ENCODE data around the gene CTDSPL. TPM values are rescaled to one million over a fixed set of nuclear protein-coding genes. Genes with fewer than 3 reads are reported as not detected.
A peak's percentile ranks its signal among the peaks of the same experiment; 100 is the strongest.

CTDSPL gene
- total RNA-seq, 2 donors from 2014 or later = 27.8 to 30.7 TPM

DNA sequence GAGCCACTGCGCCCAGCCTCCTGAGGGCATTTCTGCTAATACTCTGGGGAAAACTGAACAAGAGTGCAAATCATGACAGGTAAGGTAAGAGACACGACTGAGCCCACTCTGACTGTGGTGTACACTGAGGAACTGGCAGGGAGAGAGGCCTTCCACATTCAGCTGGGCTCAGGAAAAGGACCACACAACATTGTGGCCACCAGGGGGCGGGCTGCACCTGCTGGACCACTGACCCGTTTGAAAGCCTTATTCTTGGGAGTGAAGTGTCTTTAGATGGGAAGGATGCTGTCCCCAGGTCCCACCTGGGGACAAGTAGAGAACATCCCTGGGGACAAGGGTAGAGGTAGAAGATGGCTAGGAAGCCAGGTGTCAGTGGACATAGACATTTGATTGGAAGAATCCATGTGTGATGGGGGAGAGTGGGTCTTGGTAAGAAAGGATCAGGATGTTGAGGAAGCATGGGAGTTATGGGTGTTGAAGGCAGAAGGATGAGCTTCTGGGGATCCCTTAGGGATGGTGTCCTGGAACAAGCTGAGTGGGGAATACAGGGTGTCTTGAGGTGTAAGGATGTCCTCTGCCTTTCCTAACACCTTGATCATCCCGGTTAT lies 6.2 kb upstream of the CTDSPL start:
- Mint-ChIP-seq H3K4me1 (no peaks in the 10 kb centered on the region), H3K27me3 (ENCODE audit: insufficient read depth) (peaks cover 24% of the 10 kb centered on the region), H3K27ac (no peak overlapping the region), H3K9me3 (peaks cover 7% of the 10 kb centered on the region), H3K4me3 (no peak overlapping the region), H3K36me3 (ENCODE audit: low read depth) (peaks cover 4% of the 10 kb centered on the region)
- H3K27me3 ChIP-seq (ENCODE audit: control insufficient read depth, insufficient read depth, low read length, poor library complexity, severe bottlenecking) = no peaks in the 10 kb centered on the region
- TF ChIP-seq, protein P1, sequence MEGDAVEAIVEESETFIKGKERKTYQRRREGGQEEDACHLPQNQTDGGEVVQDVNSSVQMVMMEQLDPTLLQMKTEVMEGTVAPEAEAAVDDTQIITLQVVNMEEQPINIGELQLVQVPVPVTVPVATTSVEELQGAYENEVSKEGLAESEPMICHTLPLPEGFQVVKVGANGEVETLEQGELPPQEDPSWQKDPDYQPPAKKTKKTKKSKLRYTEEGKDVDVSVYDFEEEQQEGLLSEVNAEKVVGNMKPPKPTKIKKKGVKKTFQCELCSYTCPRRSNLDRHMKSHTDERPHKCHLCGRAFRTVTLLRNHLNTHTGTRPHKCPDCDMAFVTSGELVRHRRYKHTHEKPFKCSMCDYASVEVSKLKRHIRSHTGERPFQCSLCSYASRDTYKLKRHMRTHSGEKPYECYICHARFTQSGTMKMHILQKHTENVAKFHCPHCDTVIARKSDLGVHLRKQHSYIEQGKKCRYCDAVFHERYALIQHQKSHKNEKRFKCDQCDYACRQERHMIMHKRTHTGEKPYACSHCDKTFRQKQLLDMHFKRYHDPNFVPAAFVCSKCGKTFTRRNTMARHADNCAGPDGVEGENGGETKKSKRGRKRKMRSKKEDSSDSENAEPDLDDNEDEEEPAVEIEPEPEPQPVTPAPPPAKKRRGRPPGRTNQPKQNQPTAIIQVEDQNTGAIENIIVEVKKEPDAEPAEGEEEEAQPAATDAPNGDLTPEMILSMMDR (conservative IDR thresholded peaks at IDR 0.05) = peak; percentile 95
- H3K9ac ChIP-seq (ENCODE audit: extremely low read depth, low read length, poor library complexity, severe bottlenecking) = no peak overlapping the region
- H3K27ac ChIP-seq (ENCODE audit: low read depth, low read length) = no peak overlapping the region
- no peaks in the 10 kb centered on the region for H3K9me3 ChIP-seq (ENCODE audit: control insufficient read depth, low read length)
- H3K36me3 ChIP-seq (ENCODE audit: control insufficient read depth, insufficient read depth, low read length) = no peaks in the 10 kb centered on the region
- H3K4me1 ChIP-seq (ENCODE audit: control insufficient read depth, insufficient read depth, low read length) = no peaks in the 10 kb centered on the region
- H3K4me3 ChIP-seq (ENCODE audit: low read length) = no peak overlapping the region
- WGBS, 2 experiments (ENCODE audit: insufficient coverage in 1 of 2, insufficient read length in 1 of 2) = 31 to 39% methylated on average over 2 to 5 of the region's 5 CpGs
- DNase-seq = peak; percentile 96

DNA sequence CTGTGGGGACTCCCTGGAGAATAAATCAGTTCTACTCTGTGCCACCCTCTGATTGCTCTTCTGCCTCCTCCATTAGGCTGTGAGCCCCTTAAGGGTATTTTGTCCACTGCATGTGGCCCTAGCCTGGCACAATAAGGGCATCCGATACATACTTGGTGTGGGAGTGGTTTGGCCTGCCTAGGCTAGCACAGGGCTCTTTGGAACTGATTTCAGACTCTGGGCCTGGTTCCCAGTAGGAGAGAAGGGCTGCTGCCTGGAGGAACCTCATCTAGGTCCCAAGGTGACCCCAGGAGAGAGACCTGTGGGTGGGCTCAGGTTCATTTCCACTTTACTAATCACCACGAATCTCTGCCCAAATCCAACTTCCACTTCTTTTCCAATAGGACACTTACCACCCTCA lies 5.3 kb upstream of the CTDSPL start:
- Mint-ChIP-seq H3K4me1 (no peaks in the 10 kb centered on the region), H3K27ac (no peak overlapping the region), H3K4me3 (no peak overlapping the region), H3K27me3 (ENCODE audit: insufficient read depth) (peaks cover 24% of the 10 kb centered on the region), H3K9me3 (peaks cover 7% of the 10 kb centered on the region), H3K36me3 (ENCODE audit: low read depth) (peaks cover 2% of the 10 kb centered on the region)
- Histone ChIP-seq H3K9ac (ENCODE audit: extremely low read depth, low read length, poor library complexity, severe bottlenecking) (no peak overlapping the region), H3K4me3 (ENCODE audit: low read length) (no peak overlapping the region), H3K27me3 (ENCODE audit: control insufficient read depth, insufficient read depth, low read length, poor library complexity, severe bottlenecking) (no peaks in the 10 kb centered on the region), H3K4me1 (ENCODE audit: control insufficient read depth, insufficient read depth, low read length) (no peaks in the 10 kb centered on the region), H3K36me3 (ENCODE audit: control insufficient read depth, insufficient read depth, low read length) (no peaks in the 10 kb centered on the region), H3K27ac (ENCODE audit: low read depth, low read length) (no peak overlapping the region), H3K9me3 (ENCODE audit: control insufficient read depth, low read length) (no peaks in the 10 kb centered on the region)
- TF ChIP-seq, protein P1 (conservative IDR thresholded peaks at IDR 0.05) = no peak
- no peak for DNase-seq
- WGBS, 2 experiments (ENCODE audit: insufficient coverage in 1 of 2, insufficient read length in 1 of 2) = 88 to 90% methylated on average over 1 to 2 of the region's 2 CpGs

DNA sequence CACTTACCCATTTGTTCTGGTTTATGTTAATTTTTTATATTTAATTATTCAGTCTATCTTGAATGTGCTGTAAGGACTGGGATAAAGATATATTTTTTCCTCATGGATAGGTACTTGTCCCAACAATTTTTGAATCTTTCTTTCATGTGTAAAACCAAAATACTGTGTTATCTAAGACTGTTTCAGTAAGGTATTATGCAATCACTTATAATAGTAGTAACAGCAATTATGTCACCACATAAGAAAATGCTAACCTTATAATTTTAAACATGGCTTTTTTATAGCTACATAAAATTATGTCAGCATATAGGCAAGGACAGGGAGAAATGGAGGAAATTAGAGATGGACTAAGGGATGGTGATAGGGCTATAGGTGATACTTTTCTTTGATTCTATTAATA lies 2.9 kb upstream of the CTDSPL start:
- no peaks in the 10 kb centered on the region for H3K36me3 ChIP-seq (ENCODE audit: control insufficient read depth, insufficient read depth, low read length)
- no peaks in the 10 kb centered on the region for H3K27me3 ChIP-seq (ENCODE audit: control insufficient read depth, insufficient read depth, low read length, poor library complexity, severe bottlenecking)
- peaks cover 2% of the 10 kb centered on the region for H3K36me3 Mint-ChIP-seq (ENCODE audit: low read depth)
- DNase-seq = no peak
- H3K4me1 Mint-ChIP-seq = peaks cover 14% of the 10 kb centered on the region
- peaks cover 5% of the 10 kb centered on the region for H3K4me1 ChIP-seq (ENCODE audit: control insufficient read depth, insufficient read depth, low read length)
- no peak overlapping the region for H3K4me3 ChIP-seq (ENCODE audit: low read length)
- H3K9ac ChIP-seq (ENCODE audit: extremely low read depth, low read length, poor library complexity, severe bottlenecking) = no peak overlapping the region
- no peaks in the 10 kb centered on the region for H3K9me3 ChIP-seq (ENCODE audit: control insufficient read depth, low read length)
- H3K27ac Mint-ChIP-seq = no peak overlapping the region
- H3K4me3 Mint-ChIP-seq = no peak overlapping the region
- H3K27ac ChIP-seq (ENCODE audit: low read depth, low read length) = no peak overlapping the region
- peaks cover 7% of the 10 kb centered on the region for H3K9me3 Mint-ChIP-seq
- TF ChIP-seq, protein P1 (conservative IDR thresholded peaks at IDR 0.05) = no peak
- H3K27me3 Mint-ChIP-seq (ENCODE audit: insufficient read depth) = peaks cover 32% of the 10 kb centered on the region

Data from endodermal cell (in vitro differentiated cells).